HepG2 (cell line): ENCODE measurements around the gene PTCH1. TPM values are rescaled to one million over a fixed set of nuclear protein-coding genes. Genes with fewer than 3 reads are reported as not detected.
A peak's percentile ranks its signal among the peaks of the same experiment; 100 is the strongest.

Experiments used
- ARNTL ChIP-seq: sonication (generic); formaldehyde crosslinking; IDR thresholded peaks from 2 replicates; pipeline ENCODE4 v1.4.0; 2020; ENCODE audit warnings: mild to moderate bottlenecking, missing genetic modification reagents
- BORCS8-MEF2B ChIP-seq: sonication (generic); formaldehyde crosslinking; IDR thresholded peaks from 2 replicates; pipeline ENCODE4 v1.8.0; 2022; ENCODE audit warnings: mild to moderate bottlenecking, missing genetic modification reagents
- DMAP1 ChIP-seq: IDR thresholded peaks from 2 replicates; pipeline ENCODE4 v1.6.1; 2016
- SKI ChIP-seq: fragments of 450-650 bp; IDR thresholded peaks from one replicate; pipeline ENCODE4 v1.6.1; 2018; ENCODE audit warnings: mild to moderate bottlenecking; ENCODE audit not compliant: partially characterized antibody
- SP4 ChIP-seq: sonication (generic); formaldehyde crosslinking; IDR thresholded peaks from 2 replicates; pipeline ENCODE4 v1.8.1; 2023; ENCODE audit warnings: mild to moderate bottlenecking, missing genetic modification reagents
- TFE3 ChIP-seq: IDR thresholded peaks from 2 replicates; pipeline ENCODE4 v1.6.1; 2016
- THAP9 ChIP-seq: sonication (generic); formaldehyde crosslinking; IDR thresholded peaks from 2 replicates; pipeline ENCODE4; 2020; ENCODE audit warnings: missing genetic modification reagents, mild to moderate bottlenecking, borderline replicate concordance
- ZFY ChIP-seq: sonication (generic); formaldehyde crosslinking; IDR thresholded peaks from 2 replicates; pipeline ENCODE4 v1.4.0; 2020; ENCODE audit warnings: missing genetic modification reagents
- ZNF30 ChIP-seq: sonication (generic); formaldehyde crosslinking; IDR thresholded peaks from 2 replicates; pipeline ENCODE4 v1.5.0; 2020; ENCODE audit warnings: mild to moderate bottlenecking, missing genetic modification reagents
- ZNF589 ChIP-seq: sonication (generic); formaldehyde crosslinking; conservative IDR thresholded peaks from 2 replicates; pipeline ENCODE4 v1.8.0; 2022; ENCODE audit warnings: mild to moderate bottlenecking, moderate library complexity, missing genetic modification reagents
- ZSCAN21 ChIP-seq: sonication (generic); formaldehyde crosslinking; IDR thresholded peaks from 2 replicates; pipeline ENCODE4 v1.8.0; 2022; ENCODE audit warnings: mild to moderate bottlenecking, missing genetic modification reagents, moderate library complexity, borderline replicate concordance
- polyA plus RNA-seq, 8 experiments: library from polyadenylated mRNA; depleted of rRNA in 3 of 8; stranded (reverse) in 7 of 8; unstranded in 1 of 8; fragments of >200 nt; fragmentation: Illumina TruSeq in 4 of 8; extraction: Trizol in 4 of 8; gene quantifications; 2 replicates each; pipeline versions ENCODE4 v1.2.1 to v1.2.3, GENCODE V29; 2011 to 2016; ENCODE audit warnings: low read depth in 4 of 8, missing spikeins in 1 of 8, mixed read lengths in 1 of 8; ENCODE audit not compliant: insufficient read depth in 1 of 8
- total RNA-seq, 5 experiments: library from RNA; depleted of rRNA; stranded (reverse); fragments of >200 nt; fragmentation: Illumina TruSeq; extraction: Trizol; gene quantifications; 2 replicates each; pipeline ENCODE4 v1.2.3, GENCODE V29; 2016; ENCODE audit warnings: low read depth in 1 of 5
- TF ChIP-seq, protein P1 (sequence below): sonication (generic); formaldehyde crosslinking; IDR thresholded peaks from 2 replicates; pipeline ENCODE4 v1.5.1; 2020; ENCODE audit warnings: mild to moderate bottlenecking, missing genetic modification reagents, moderate library complexity
- TF ChIP-seq, protein P2 (sequence below): sonication (generic); formaldehyde crosslinking; IDR thresholded peaks from 2 replicates; pipeline ENCODE4 v1.5.1; 2020; ENCODE audit warnings: missing genetic modification reagents, mild to moderate bottlenecking, borderline replicate concordance
- TF ChIP-seq, protein P3 (sequence below): sonication (generic); formaldehyde crosslinking; IDR thresholded peaks from 2 replicates; pipeline ENCODE4 v1.4.0; 2020; ENCODE audit warnings: missing genetic modification reagents

The PTCH1 gene
- total and polyA plus RNA-seq, 2 of the 13 experiments (the other 11 are each of a cell fraction or from before 2014, with no cell fraction given): 2.8 to 3.9 TPM

- TF ChIP-seq, protein P1, sequence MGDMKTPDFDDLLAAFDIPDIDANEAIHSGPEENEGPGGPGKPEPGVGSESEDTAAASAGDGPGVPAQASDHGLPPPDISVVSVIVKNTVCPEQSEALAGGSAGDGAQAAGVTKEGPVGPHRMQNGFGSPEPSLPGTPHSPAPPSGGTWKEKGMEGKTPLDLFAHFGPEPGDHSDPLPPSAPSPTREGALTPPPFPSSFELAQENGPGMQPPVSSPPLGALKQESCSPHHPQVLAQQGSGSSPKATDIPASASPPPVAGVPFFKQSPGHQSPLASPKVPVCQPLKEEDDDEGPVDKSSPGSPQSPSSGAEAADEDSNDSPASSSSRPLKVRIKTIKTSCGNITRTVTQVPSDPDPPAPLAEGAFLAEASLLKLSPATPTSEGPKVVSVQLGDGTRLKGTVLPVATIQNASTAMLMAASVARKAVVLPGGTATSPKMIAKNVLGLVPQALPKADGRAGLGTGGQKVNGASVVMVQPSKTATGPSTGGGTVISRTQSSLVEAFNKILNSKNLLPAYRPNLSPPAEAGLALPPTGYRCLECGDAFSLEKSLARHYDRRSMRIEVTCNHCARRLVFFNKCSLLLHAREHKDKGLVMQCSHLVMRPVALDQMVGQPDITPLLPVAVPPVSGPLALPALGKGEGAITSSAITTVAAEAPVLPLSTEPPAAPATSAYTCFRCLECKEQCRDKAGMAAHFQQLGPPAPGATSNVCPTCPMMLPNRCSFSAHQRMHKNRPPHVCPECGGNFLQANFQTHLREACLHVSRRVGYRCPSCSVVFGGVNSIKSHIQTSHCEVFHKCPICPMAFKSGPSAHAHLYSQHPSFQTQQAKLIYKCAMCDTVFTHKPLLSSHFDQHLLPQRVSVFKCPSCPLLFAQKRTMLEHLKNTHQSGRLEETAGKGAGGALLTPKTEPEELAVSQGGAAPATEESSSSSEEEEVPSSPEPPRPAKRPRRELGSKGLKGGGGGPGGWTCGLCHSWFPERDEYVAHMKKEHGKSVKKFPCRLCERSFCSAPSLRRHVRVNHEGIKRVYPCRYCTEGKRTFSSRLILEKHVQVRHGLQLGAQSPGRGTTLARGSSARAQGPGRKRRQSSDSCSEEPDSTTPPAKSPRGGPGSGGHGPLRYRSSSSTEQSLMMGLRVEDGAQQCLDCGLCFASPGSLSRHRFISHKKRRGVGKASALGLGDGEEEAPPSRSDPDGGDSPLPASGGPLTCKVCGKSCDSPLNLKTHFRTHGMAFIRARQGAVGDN (CRISPR knock-in tag): peak; percentile 88
- TF ChIP-seq SKI (peak; percentile 80), ARNTL (CRISPR knock-in tag) (0 out of 2 replicates have a peak, but pooled peaks have one; percentile 3), SP4 (peak; percentile 63), ZNF30 (CRISPR knock-in tag) (no peak), ZSCAN21 (CRISPR knock-in tag) (peak; percentile 8; the same call in 1 of the 2 replicates), THAP9 (CRISPR knock-in tag) (no peak), ZFY (CRISPR knock-in tag) (peak; percentile 42; the same call in 1 of the 2 replicates), TFE3 (CRISPR knock-in tag) (peak; percentile 61; the same call in 1 of the 2 replicates), BORCS8-MEF2B (CRISPR knock-in tag) (peak; percentile 64; the same call in 1 of the 2 replicates), DMAP1 (peak; percentile 35; the same call in 1 of the 2 replicates), ZNF589 (CRISPR knock-in tag) (0 out of 2 replicates have a peak, but pooled peaks have one; percentile 38)
- TF ChIP-seq, protein P2, sequence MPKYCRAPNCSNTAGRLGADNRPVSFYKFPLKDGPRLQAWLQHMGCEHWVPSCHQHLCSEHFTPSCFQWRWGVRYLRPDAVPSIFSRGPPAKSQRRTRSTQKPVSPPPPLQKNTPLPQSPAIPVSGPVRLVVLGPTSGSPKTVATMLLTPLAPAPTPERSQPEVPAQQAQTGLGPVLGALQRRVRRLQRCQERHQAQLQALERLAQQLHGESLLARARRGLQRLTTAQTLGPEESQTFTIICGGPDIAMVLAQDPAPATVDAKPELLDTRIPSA (CRISPR knock-in tag): no peak
- TF ChIP-seq, protein P3, sequence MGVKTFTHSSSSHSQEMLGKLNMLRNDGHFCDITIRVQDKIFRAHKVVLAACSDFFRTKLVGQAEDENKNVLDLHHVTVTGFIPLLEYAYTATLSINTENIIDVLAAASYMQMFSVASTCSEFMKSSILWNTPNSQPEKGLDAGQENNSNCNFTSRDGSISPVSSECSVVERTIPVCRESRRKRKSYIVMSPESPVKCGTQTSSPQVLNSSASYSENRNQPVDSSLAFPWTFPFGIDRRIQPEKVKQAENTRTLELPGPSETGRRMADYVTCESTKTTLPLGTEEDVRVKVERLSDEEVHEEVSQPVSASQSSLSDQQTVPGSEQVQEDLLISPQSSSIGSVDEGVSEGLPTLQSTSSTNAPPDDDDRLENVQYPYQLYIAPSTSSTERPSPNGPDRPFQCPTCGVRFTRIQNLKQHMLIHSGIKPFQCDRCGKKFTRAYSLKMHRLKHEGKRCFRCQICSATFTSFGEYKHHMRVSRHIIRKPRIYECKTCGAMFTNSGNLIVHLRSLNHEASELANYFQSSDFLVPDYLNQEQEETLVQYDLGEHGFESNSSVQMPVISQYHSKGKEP (CRISPR knock-in tag): no peak
Observed at GRCh38 chr9:95510709-95511615, 5.8 kb downstream of the PTCH1 start (continued).
